Measurements from ENCODE around the gene CHL1. TPM values are rescaled to one million over a fixed set of nuclear protein-coding genes. Genes with fewer than 3 reads are reported as not detected.

CHL1 gene
- total RNA-seq, 1 experiment from 2014 or later, result not detected

DNA sequence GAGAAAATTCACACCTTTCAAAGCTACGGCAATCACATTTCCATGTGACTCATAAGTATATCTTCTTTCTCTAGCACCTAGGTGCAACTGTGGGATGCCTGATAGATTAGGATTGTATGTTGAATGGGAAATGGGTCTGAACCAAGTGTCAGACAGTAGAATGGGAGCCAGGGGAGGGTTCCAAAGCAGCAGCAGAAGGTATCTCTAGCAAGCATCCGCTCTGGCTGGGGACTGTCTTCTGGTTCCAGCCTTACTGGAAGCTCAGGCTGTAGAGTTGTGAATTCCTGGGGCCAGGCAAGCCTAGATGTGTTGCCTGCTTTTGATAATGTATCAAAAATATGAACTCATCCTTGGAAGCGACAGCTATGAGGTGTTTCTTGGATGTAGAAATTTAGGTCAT, 2.1 kb upstream of the CHL1 start:
- Histone ChIP-seq H3K4me1 (ENCODE audit: insufficient read depth, low read length, poor library complexity, severe bottlenecking) (peaks cover 13% of the 10 kb centered on the region), H3K27ac (ENCODE audit: low read depth, low read length, poor library complexity, severe bottlenecking) (no peak overlapping the region), H3K36me3 (ENCODE audit: insufficient read depth, low read length, poor library complexity, severe bottlenecking) (no peaks in the 10 kb centered on the region), H3K9me3 (ENCODE audit: low read depth, low read length, poor library complexity, severe bottlenecking) (no peaks in the 10 kb centered on the region), H3K27me3 (replicated peaks; ENCODE audit: insufficient read depth, low read depth, low read length, poor library complexity) (peaks cover 52% of the 10 kb centered on the region), H3K4me3 (ENCODE audit: low read depth, low read length, poor library complexity, severe bottlenecking) (no peak overlapping the region)
- ChIA-PET POLR2A (ENCODE audit: low non-redundant PET) (no interaction called here), CTCF (no interaction called here)
- no TSS peak for BruUV-seq (replicated peaks)
- no peak for DNase-seq (ENCODE audit: low spot score)
- intact Hi-C loops (cut with micrococcal nuclease; ENCODE audit: unreplicated experiment), result no loop called here
- TF ChIP-seq, protein P1, sequence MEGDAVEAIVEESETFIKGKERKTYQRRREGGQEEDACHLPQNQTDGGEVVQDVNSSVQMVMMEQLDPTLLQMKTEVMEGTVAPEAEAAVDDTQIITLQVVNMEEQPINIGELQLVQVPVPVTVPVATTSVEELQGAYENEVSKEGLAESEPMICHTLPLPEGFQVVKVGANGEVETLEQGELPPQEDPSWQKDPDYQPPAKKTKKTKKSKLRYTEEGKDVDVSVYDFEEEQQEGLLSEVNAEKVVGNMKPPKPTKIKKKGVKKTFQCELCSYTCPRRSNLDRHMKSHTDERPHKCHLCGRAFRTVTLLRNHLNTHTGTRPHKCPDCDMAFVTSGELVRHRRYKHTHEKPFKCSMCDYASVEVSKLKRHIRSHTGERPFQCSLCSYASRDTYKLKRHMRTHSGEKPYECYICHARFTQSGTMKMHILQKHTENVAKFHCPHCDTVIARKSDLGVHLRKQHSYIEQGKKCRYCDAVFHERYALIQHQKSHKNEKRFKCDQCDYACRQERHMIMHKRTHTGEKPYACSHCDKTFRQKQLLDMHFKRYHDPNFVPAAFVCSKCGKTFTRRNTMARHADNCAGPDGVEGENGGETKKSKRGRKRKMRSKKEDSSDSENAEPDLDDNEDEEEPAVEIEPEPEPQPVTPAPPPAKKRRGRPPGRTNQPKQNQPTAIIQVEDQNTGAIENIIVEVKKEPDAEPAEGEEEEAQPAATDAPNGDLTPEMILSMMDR (conservative IDR thresholded peaks at IDR 0.05; ENCODE audit: low read depth, low read length), result no peak
- no peak for TF ChIP-seq EZH2 (IDR thresholded peaks at IDR 0.05; ENCODE audit: borderline replicate concordance, low read depth, low read length, poor library complexity, severe bottlenecking)

DNA sequence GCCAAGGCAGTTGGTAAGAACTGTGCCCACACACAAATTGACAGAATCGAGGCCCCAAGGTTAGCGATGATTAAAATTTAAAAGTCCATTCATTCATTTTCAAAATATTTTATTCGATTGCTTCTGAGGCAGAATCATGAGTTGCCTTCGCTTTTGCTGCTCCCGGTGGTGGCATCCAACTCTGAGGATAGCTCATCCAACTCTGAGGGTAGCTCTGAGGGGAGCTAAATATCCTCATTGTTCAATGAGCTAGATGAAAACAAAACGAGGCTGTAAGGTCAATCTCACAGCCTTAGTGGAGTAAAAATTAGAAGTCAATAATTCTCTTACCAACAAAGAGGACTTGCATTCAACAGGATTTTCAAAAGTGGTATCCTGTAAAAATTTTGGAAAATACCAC, 897 bp upstream of the CHL1 start:
- CTCF ChIA-PET, result interaction anchor here (0.8 kb wide), 1 partner anchor 153 kb away, joined by 3 read pairs; no protein-coding TSS in a partner anchor
- H3K9me3 ChIP-seq (ENCODE audit: low read depth, low read length, poor library complexity, severe bottlenecking), result no peaks in the 10 kb centered on the region
- H3K27ac ChIP-seq (ENCODE audit: low read depth, low read length, poor library complexity, severe bottlenecking), result no peak overlapping the region
- TF ChIP-seq, protein P1 (conservative IDR thresholded peaks at IDR 0.05; ENCODE audit: low read depth, low read length), result no peak
- no peak for TF ChIP-seq EZH2 (IDR thresholded peaks at IDR 0.05; ENCODE audit: borderline replicate concordance, low read depth, low read length, poor library complexity, severe bottlenecking)
- H3K4me3 ChIP-seq (ENCODE audit: low read depth, low read length, poor library complexity, severe bottlenecking), result no peak overlapping the region
- no peak for DNase-seq (ENCODE audit: low spot score)
- intact Hi-C loops (cut with micrococcal nuclease; ENCODE audit: unreplicated experiment), result no loop called here
- peaks cover 64% of the 10 kb centered on the region for H3K27me3 ChIP-seq (replicated peaks; ENCODE audit: insufficient read depth, low read depth, low read length, poor library complexity)
- POLR2A ChIA-PET (ENCODE audit: low non-redundant PET), result no interaction called here
- H3K4me1 ChIP-seq (ENCODE audit: insufficient read depth, low read length, poor library complexity, severe bottlenecking), result peaks cover 13% of the 10 kb centered on the region
- H3K36me3 ChIP-seq (ENCODE audit: insufficient read depth, low read length, poor library complexity, severe bottlenecking), result no peaks in the 10 kb centered on the region
- no TSS peak for BruUV-seq (replicated peaks)

DNA sequence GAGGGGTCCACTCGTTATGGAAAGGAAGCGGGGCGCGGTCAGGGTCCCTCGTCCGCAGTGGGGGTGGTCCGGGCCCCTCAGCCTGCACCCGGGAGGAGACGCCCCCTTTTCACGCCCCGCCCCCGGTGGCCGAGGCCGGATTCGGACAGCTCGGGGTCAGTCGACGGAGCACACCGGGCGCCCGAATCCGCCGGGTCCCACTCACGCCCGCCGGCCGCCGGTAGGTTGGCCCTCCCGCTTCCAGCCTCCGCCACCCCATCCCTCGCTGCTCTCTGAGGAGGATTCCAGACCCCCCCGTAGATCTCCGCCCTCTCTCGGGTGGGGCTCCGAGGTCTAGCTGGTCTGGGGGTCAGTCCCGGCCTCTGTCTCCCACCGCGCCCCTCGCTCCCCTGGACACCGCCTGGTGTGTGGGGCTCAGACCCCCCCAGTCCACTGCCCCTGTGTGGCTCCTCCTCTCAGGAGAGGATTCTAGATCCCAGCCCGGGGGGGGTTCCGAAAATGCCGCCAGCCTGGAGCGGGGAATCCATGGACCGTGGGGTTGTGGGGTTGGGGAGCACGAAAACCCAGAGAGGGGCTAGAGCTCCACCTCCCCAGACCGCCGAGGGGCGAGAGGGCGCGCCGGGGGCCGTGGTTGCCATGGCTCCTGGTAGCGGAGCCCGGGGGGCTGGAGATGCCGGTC, 725 bp downstream of the CHL1 start:
- CTCF ChIA-PET, result no interaction called here
- H3K27me3 ChIP-seq (replicated peaks; ENCODE audit: insufficient read depth, low read depth, low read length, poor library complexity), result peaks cover 65% of the 10 kb centered on the region
- H3K9me3 ChIP-seq (ENCODE audit: low read depth, low read length, poor library complexity, severe bottlenecking), result no peaks in the 10 kb centered on the region
- no TSS peak for BruUV-seq (replicated peaks)
- H3K27ac ChIP-seq (ENCODE audit: low read depth, low read length, poor library complexity, severe bottlenecking), result no peak overlapping the region
- H3K4me3 ChIP-seq (ENCODE audit: low read depth, low read length, poor library complexity, severe bottlenecking), result peak overlapping the region; percentile 38
- DNase-seq (ENCODE audit: low spot score), result no peak
- H3K4me1 ChIP-seq (ENCODE audit: insufficient read depth, low read length, poor library complexity, severe bottlenecking), result peaks cover 13% of the 10 kb centered on the region
- POLR2A ChIA-PET (ENCODE audit: low non-redundant PET), result no interaction called here
- no peaks in the 10 kb centered on the region for H3K36me3 ChIP-seq (ENCODE audit: insufficient read depth, low read length, poor library complexity, severe bottlenecking)
- intact Hi-C loops (cut with micrococcal nuclease; ENCODE audit: unreplicated experiment), result no loop called here
- TF ChIP-seq, protein P1 (conservative IDR thresholded peaks at IDR 0.05; ENCODE audit: low read depth, low read length), result no peak
- TF ChIP-seq EZH2 (IDR thresholded peaks at IDR 0.05; ENCODE audit: borderline replicate concordance, low read depth, low read length, poor library complexity, severe bottlenecking), result no peak
